ENCODE results near the gene LHCGR. TPM values are rescaled to one million over a fixed set of nuclear protein-coding genes. Genes with fewer than 3 reads are reported as not detected.

The LHCGR gene
- total RNA-seq, 3 donors from 2014 or later (not counting 1 experiment from before 2014, with no cell fraction given): not detected

- H3K36me3 Mint-ChIP-seq: no peaks in the 10 kb centered on the region
- intact Hi-C loops (cut with micrococcal nuclease): no loop called here
- DNase-seq (no peak), ATAC-seq (no peak)
- TF ChIP-seq CTCF (IDR thresholded peaks at IDR 0.05): no peak
- Histone ChIP-seq H3K27me3 (ENCODE audit: control insufficient read depth, insufficient read depth, low read length) (no peaks in the 10 kb centered on the region), H3K4me3 (ENCODE audit: low read length) (no peak overlapping the region), H3K27ac (ENCODE audit: low read length) (no peak overlapping the region), H3K9me3 (ENCODE audit: control insufficient read depth, insufficient read depth, low read length) (no peaks in the 10 kb centered on the region), H3K4me1 (ENCODE audit: control insufficient read depth, insufficient read depth, low read length) (no peaks in the 10 kb centered on the region), H3K36me3 (ENCODE audit: control insufficient read depth, insufficient read depth, low read length) (no peaks in the 10 kb centered on the region)
- no peak overlapping the region for H3K27ac Mint-ChIP-seq
- H3K27me3 Mint-ChIP-seq (ENCODE audit: low read depth in 2 of 2): peaks cover 3 to 9% of the 10 kb centered on the region in 2 donors
- 74% methylated on average over 4 of the region's 7 CpGs for WGBS (ENCODE audit: insufficient coverage)
- H3K4me1 Mint-ChIP-seq: no peaks in the 10 kb centered on the region
- H3K9me3 Mint-ChIP-seq: peaks cover 0 to 7% of the 10 kb centered on the region in 2 donors
- no peak overlapping the region for H3K4me3 Mint-ChIP-seq
Measured at GRCh38 chr2:48715042-48715899, 40.3 kb downstream of the LHCGR start.

GRCh38 chr2:48714245-48714644, 41.3 kb downstream of the LHCGR start:
- H3K9me3 Mint-ChIP-seq: peaks cover 0 to 7% of the 10 kb centered on the region in 2 donors
- H3K4me3 Mint-ChIP-seq: no peak overlapping the region
- Histone ChIP-seq H3K4me1 (ENCODE audit: control insufficient read depth, insufficient read depth, low read length) (no peaks in the 10 kb centered on the region), H3K36me3 (ENCODE audit: control insufficient read depth, insufficient read depth, low read length) (no peaks in the 10 kb centered on the region), H3K27me3 (ENCODE audit: control insufficient read depth, insufficient read depth, low read length) (no peaks in the 10 kb centered on the region), H3K27ac (ENCODE audit: low read length) (no peak overlapping the region), H3K9me3 (ENCODE audit: control insufficient read depth, insufficient read depth, low read length) (no peaks in the 10 kb centered on the region), H3K4me3 (ENCODE audit: low read length) (no peak overlapping the region)
- no peaks in the 10 kb centered on the region for H3K4me1 Mint-ChIP-seq
- 66% methylated on average over 2 of the region's 2 CpGs for WGBS (ENCODE audit: insufficient coverage)
- TF ChIP-seq CTCF (IDR thresholded peaks at IDR 0.05): no peak
- ATAC-seq (no peak), DNase-seq (no peak)
- intact Hi-C loops (cut with micrococcal nuclease): no loop called here
- no peaks in the 10 kb centered on the region for H3K36me3 Mint-ChIP-seq
- H3K27ac Mint-ChIP-seq: no peak overlapping the region
- H3K27me3 Mint-ChIP-seq (ENCODE audit: low read depth in 2 of 2): peaks cover 3 to 9% of the 10 kb centered on the region in 2 donors

- Mint-ChIP-seq H3K27ac (no peak overlapping the region), H3K4me1 (no peaks in the 10 kb centered on the region), H3K36me3 (no peaks in the 10 kb centered on the region), H3K9me3 (peaks cover 0 to 7% of the 10 kb centered on the region in 2 donors), H3K27me3 (ENCODE audit: low read depth in 2 of 2) (peaks cover 3 to 9% of the 10 kb centered on the region in 2 donors), H3K4me3 (no peak overlapping the region)
- intact Hi-C loops (cut with micrococcal nuclease): no loop called here
- no peak overlapping the region for H3K4me3 ChIP-seq (ENCODE audit: low read length)
- no peaks in the 10 kb centered on the region for H3K36me3 ChIP-seq (ENCODE audit: control insufficient read depth, insufficient read depth, low read length)
- H3K27me3 ChIP-seq (ENCODE audit: control insufficient read depth, insufficient read depth, low read length): no peaks in the 10 kb centered on the region
- no peak for TF ChIP-seq CTCF (IDR thresholded peaks at IDR 0.05)
- H3K4me1 ChIP-seq (ENCODE audit: control insufficient read depth, insufficient read depth, low read length): no peaks in the 10 kb centered on the region
- 80% methylated on average over 1 of the region's 1 CpG for WGBS (ENCODE audit: insufficient coverage)
- DNase-seq: no peak
- no peak overlapping the region for H3K27ac ChIP-seq (ENCODE audit: low read length)
- ATAC-seq: no peak
- H3K9me3 ChIP-seq (ENCODE audit: control insufficient read depth, insufficient read depth, low read length): no peaks in the 10 kb centered on the region
Measured at GRCh38 chr2:48713647-48714046, 41.9 kb downstream of the LHCGR start.
